IMR-90 (cell line): ENCODE data around the gene SPARC.

ENCODE experiments used
- CTCF ChIP-seq: conservative IDR thresholded peaks from 2 replicates; pipeline ENCODE4 v1.5.1; 2012; ENCODE audit warnings: mild to moderate bottlenecking, low read depth, low read length, improper control_type of control experiment
- USF2 ChIP-seq: fragments of 150-350 bp; IDR thresholded peaks from 2 replicates; pipeline ENCODE4 v1.6.1; 2017; ENCODE audit warnings: mild to moderate bottlenecking, antibody characterized with exemption, low read length, low read depth

DNA sequence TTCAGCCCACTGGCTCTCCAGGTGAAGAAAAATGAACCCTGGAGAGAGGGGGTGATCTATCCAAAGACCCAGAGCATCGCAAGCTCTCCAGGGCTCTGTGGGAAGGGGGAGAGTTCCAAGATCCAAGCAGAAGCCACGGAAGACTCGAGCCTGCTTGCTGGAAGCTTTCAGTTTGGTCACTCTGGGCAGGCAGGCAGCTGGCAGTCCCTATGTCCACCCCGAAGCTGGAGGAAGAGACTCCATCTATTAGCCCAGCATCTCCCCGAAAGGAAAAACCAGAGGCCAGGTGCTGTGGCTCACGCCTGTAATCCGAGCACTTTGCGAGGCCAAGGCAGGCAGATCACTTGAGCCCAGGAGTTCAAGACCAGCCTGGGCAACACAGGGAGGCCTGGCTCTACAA lies 10.7 kb upstream of the SPARC start:
- TF ChIP-seq USF2 (no peak), CTCF (no peak)
